ENCODE data around the gene SNCA. TPM values are rescaled to one million over a fixed set of nuclear protein-coding genes. Genes with fewer than 3 reads are reported as not detected.

Gene SNCA
- total RNA-seq, 1 experiment from 2014 or later: 6.0 TPM

- ATAC-seq (no peak), DNase-seq (ENCODE audit: low read depth, low spot score) (no peak)
- CTCF ChIA-PET: no interaction called here
- no TSS peak for BruUV-seq (replicated peaks)
- in situ Hi-C loops (cut with HindIII; ENCODE audit: low pct_unique_long_range_greater_than_20kb, low sequenced_read_pairs): no loop called here
- Histone ChIP-seq H3K9me3 (ENCODE audit: control insufficient read depth, insufficient read depth, low read depth, low read length) (no peaks in the 10 kb centered on the region), H3K27ac (ENCODE audit: low read length) (no peak overlapping the region), H3K36me3 (ENCODE audit: control insufficient read depth, insufficient read depth, low read length) (no peaks in the 10 kb centered on the region), H3K4me1 (ENCODE audit: control insufficient read depth, insufficient read depth, low read length) (no peaks in the 10 kb centered on the region), H3K4me3 (ENCODE audit: low read depth in 2 of 2, low read length in 2 of 2) (no peak overlapping the region), H3K27me3 (ENCODE audit: control insufficient read depth, insufficient read depth, low read length) (no peaks in the 10 kb centered on the region)
- TF ChIP-seq REST (IDR thresholded peaks at IDR 0.05; ENCODE audit: insufficient read depth in 1 of 2, low read depth in 2 of 2, low read length in 1 of 2): no peak
- no peak for TF ChIP-seq POLR2AphosphoS5 (IDR thresholded peaks at IDR 0.05; ENCODE audit: low read depth, low read length)
- TF ChIP-seq SIN3A (IDR thresholded peaks at IDR 0.05; ENCODE audit: borderline replicate concordance, insufficient read depth, low read depth, low read length): no peak
- TF ChIP-seq TCF7L2 (IDR thresholded peaks at IDR 0.05; ENCODE audit: low read depth, low read length): no peak
- intact Hi-C loops (cut with micrococcal nuclease; ENCODE audit: unreplicated experiment): no loop called here
- POLR2A ChIA-PET: no interaction called here
Measured at GRCh38 chr4:89868276-89868675, 31.3 kb upstream of the SNCA start.

- intact Hi-C loops (cut with micrococcal nuclease; ENCODE audit: unreplicated experiment) (no loop called here), in situ Hi-C loops (cut with HindIII; ENCODE audit: low pct_unique_long_range_greater_than_20kb, low sequenced_read_pairs) (no loop called here)
- H3K27me3 ChIP-seq (ENCODE audit: control insufficient read depth, insufficient read depth, low read length): no peaks in the 10 kb centered on the region
- ChIA-PET CTCF (no interaction called here), POLR2A (no interaction called here)
- TF ChIP-seq TCF7L2 (IDR thresholded peaks at IDR 0.05; ENCODE audit: low read depth, low read length): no peak
- no peak for TF ChIP-seq SIN3A (IDR thresholded peaks at IDR 0.05; ENCODE audit: borderline replicate concordance, insufficient read depth, low read depth, low read length)
- TF ChIP-seq CTCF (IDR thresholded peaks at IDR 0.05): no peak
- no peak for TF ChIP-seq POLR2AphosphoS5 (IDR thresholded peaks at IDR 0.05; ENCODE audit: low read depth, low read length)
- no peak for TF ChIP-seq REST (IDR thresholded peaks at IDR 0.05; ENCODE audit: insufficient read depth in 1 of 2, low read depth in 2 of 2, low read length in 1 of 2)
- no TSS peak for BruUV-seq (replicated peaks)
- no peaks in the 10 kb centered on the region for H3K36me3 ChIP-seq (ENCODE audit: control insufficient read depth, insufficient read depth, low read length)
- H3K9me3 ChIP-seq (ENCODE audit: control insufficient read depth, insufficient read depth, low read depth, low read length): no peaks in the 10 kb centered on the region
- DNase-seq (ENCODE audit: low read depth, low spot score) (no peak), ATAC-seq (no peak)
- no peaks in the 10 kb centered on the region for H3K4me1 ChIP-seq (ENCODE audit: control insufficient read depth, insufficient read depth, low read length)
- H3K4me3 ChIP-seq (ENCODE audit: low read depth in 2 of 2, low read length in 2 of 2): no peak overlapping the region
- no peak overlapping the region for H3K27ac ChIP-seq (ENCODE audit: low read length)
Measured at GRCh38 chr4:89863533-89863932, 26.6 kb upstream of the SNCA start.

All from Panc1 (cell line).